ENCODE data around the gene BTBD2. TPM values are rescaled to one million over a fixed set of nuclear protein-coding genes. Genes with fewer than 3 reads are reported as not detected.
"Not testable (repeated sequence)": the region's sequence is repeated elsewhere in the genome, so short reads cannot be mapped to it uniquely, and the experiment has no call there.

Gene BTBD2
- polyA plus RNA-seq, 1 donor from 2014 or later, result 46.1 TPM

- H3K36me3 ChIP-seq (ENCODE audit: insufficient read depth, low read length), result no peaks in the 10 kb centered on the region
- no peaks in the 10 kb centered on the region for H3K9me2 ChIP-seq (ENCODE audit: insufficient read depth, low read length)
- no peaks in the 10 kb centered on the region for H3F3A ChIP-seq (ENCODE audit: insufficient read depth, low read length, poor library complexity, severe bottlenecking)
- no peaks in the 10 kb centered on the region for H3K79me2 ChIP-seq (replicated peaks; ENCODE audit: insufficient read depth, low read length)
- H3K4me3 ChIP-seq (ENCODE audit: low read length), result no peak overlapping the region
- H2AFZ ChIP-seq (ENCODE audit: low read depth, low read length), result no peak overlapping the region
- no peaks in the 10 kb centered on the region for H4K20me1 ChIP-seq (ENCODE audit: insufficient read depth)
- no peaks in the 10 kb centered on the region for H3K9me3 ChIP-seq (ENCODE audit: low read length)
- H3K27me3 ChIP-seq (ENCODE audit: insufficient read depth, low read depth, low read length), result no peaks in the 10 kb centered on the region
- H3K27ac ChIP-seq (ENCODE audit: low read length), result no peak overlapping the region
- TF ChIP-seq REST (IDR thresholded peaks at IDR 0.05; ENCODE audit: borderline replicate concordance) (no peak), POLR2AphosphoS5 (IDR thresholded peaks at IDR 0.05) (no peak), EP300 (conservative IDR thresholded peaks at IDR 0.05; ENCODE audit: poor library complexity, severe bottlenecking) (no peak), MXI1 (conservative IDR thresholded peaks at IDR 0.05; ENCODE audit: poor library complexity, severe bottlenecking) (no peak), EZH2 (IDR thresholded peaks at IDR 0.05; ENCODE audit: borderline replicate concordance, insufficient read depth, low read length, poor library complexity, severe bottlenecking) (no peak), TAF1 (IDR thresholded peaks at IDR 0.05; ENCODE audit: low read depth) (no peak), RAD21 (conservative IDR thresholded peaks at IDR 0.05) (no peak), SMC3 (conservative IDR thresholded peaks at IDR 0.05; ENCODE audit: poor library complexity) (no peak)
- TF ChIP-seq, protein P1, sequence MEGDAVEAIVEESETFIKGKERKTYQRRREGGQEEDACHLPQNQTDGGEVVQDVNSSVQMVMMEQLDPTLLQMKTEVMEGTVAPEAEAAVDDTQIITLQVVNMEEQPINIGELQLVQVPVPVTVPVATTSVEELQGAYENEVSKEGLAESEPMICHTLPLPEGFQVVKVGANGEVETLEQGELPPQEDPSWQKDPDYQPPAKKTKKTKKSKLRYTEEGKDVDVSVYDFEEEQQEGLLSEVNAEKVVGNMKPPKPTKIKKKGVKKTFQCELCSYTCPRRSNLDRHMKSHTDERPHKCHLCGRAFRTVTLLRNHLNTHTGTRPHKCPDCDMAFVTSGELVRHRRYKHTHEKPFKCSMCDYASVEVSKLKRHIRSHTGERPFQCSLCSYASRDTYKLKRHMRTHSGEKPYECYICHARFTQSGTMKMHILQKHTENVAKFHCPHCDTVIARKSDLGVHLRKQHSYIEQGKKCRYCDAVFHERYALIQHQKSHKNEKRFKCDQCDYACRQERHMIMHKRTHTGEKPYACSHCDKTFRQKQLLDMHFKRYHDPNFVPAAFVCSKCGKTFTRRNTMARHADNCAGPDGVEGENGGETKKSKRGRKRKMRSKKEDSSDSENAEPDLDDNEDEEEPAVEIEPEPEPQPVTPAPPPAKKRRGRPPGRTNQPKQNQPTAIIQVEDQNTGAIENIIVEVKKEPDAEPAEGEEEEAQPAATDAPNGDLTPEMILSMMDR (IDR thresholded peaks at IDR 0.05; ENCODE audit: poor library complexity, severe bottlenecking), result no peak
- H3K4me2 ChIP-seq (ENCODE audit: low read length), result no peak overlapping the region
- H3K9ac ChIP-seq (ENCODE audit: low read length), result no peak overlapping the region
Measured at GRCh38 chr19:1989513-1990229, 25.8 kb downstream of the BTBD2 start.

GRCh38 chr19:1988464-1988863, 27.1 kb downstream of the BTBD2 start:
- H3K4me3 ChIP-seq (ENCODE audit: low read length); H3K9ac ChIP-seq (ENCODE audit: low read length); H3K9me3 ChIP-seq (ENCODE audit: low read length); H3F3A ChIP-seq (ENCODE audit: insufficient read depth, low read length, poor library complexity, severe bottlenecking); H3K27me3 ChIP-seq (ENCODE audit: insufficient read depth, low read depth, low read length); H2AFZ ChIP-seq (ENCODE audit: low read depth, low read length); H3K79me2 ChIP-seq (replicated peaks; ENCODE audit: insufficient read depth, low read length); H3K4me2 ChIP-seq (ENCODE audit: low read length); H3K9me2 ChIP-seq (ENCODE audit: insufficient read depth, low read length); H3K27ac ChIP-seq (ENCODE audit: low read length); H4K20me1 ChIP-seq (ENCODE audit: insufficient read depth); H3K36me3 ChIP-seq (ENCODE audit: insufficient read depth, low read length): not testable (repeated sequence)

Data from neural cell (in vitro differentiated cells).